WI38 (cell line): ENCODE results near the gene TOMM5.

Source experiments
- H3K4me3 ChIP-seq: 2 replicates; pipeline ENCODE4 v1.5.1; 2011; ENCODE audit warnings: low read depth, mild to moderate bottlenecking, control low read depth, low read length
- TF ChIP-seq, protein P1 (sequence below): IDR thresholded peaks from 2 replicates; pipeline ENCODE4 v1.5.1; 2012; ENCODE audit warnings: low read depth, mild to moderate bottlenecking, control low read depth, low read length

TOMM5 gene

DNA sequence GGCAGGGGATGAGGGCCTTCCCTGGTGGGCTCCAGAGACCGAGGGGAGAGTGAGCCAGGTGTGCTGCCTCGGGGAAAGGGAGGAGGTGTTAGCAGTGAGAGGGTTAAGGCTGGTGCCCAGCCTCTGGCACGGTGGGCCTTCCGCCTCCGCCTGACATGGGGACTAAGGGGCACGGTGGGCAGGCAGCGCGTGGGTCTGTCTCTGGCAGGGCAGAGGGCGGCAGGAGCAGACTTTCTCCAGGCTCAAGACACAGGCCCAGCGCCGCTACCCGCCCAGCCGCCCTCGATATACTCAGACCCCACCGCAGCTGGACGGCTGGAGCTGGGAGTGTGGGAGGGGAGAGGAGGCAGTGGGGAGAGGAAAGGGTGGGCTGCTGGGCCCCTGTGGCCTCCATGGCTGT is 43.4 kb upstream of the TOMM5 start:
- H3K4me3 ChIP-seq: no peak overlapping the region
- TF ChIP-seq, protein P1, sequence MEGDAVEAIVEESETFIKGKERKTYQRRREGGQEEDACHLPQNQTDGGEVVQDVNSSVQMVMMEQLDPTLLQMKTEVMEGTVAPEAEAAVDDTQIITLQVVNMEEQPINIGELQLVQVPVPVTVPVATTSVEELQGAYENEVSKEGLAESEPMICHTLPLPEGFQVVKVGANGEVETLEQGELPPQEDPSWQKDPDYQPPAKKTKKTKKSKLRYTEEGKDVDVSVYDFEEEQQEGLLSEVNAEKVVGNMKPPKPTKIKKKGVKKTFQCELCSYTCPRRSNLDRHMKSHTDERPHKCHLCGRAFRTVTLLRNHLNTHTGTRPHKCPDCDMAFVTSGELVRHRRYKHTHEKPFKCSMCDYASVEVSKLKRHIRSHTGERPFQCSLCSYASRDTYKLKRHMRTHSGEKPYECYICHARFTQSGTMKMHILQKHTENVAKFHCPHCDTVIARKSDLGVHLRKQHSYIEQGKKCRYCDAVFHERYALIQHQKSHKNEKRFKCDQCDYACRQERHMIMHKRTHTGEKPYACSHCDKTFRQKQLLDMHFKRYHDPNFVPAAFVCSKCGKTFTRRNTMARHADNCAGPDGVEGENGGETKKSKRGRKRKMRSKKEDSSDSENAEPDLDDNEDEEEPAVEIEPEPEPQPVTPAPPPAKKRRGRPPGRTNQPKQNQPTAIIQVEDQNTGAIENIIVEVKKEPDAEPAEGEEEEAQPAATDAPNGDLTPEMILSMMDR: no peak

DNA sequence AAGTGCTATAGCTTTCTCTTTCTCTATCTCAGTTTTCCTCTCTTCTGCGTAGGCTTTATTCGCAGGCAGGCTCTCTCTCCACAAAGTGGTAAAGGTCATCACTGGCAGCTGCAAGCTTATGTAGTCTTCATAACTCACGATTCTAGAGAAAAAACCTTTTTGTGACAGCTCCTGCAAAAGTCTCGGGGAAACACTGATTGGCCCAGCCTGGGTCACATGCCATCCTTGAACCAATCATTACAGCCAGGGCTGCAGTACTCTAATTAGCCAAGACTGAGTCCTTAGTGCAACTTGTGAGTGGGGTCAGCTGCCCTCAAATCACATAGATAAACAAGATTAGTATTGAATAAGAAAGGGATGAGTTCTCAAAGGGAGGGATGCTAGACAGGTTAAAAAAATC is 40.1 kb upstream of the TOMM5 start:
- TF ChIP-seq, protein P1: no peak
- H3K4me3 ChIP-seq: no peak overlapping the region

DNA sequence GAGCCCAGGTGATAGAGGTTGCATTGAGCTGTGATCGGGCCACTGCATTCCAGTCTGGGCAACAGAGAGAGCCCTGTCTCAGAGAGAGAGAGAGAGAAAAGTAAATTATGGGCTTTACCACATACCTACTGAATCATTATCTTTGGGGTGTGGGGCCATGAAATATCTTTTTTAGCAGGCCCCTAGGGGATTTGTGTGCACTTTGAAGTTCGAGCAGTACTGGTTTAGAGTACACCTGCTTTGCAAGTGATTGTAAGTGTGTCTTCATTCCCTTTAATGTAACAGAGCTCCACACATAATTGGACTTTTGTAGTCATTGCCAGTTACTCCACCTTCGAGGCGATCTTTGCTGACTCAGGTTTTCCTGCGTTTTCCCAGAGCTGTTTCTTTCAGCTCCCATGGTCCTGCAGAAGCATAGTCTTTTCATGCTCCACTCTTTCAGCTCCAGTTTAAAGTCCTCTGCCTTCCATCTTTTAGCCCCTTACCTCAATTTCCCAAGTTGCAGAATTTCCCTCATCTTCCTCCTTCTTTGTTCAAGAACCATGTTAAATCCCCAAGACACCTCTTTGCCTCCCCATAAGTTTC is 34.4 kb upstream of the TOMM5 start:
- no peak overlapping the region for H3K4me3 ChIP-seq
- TF ChIP-seq, protein P1: no peak

DNA sequence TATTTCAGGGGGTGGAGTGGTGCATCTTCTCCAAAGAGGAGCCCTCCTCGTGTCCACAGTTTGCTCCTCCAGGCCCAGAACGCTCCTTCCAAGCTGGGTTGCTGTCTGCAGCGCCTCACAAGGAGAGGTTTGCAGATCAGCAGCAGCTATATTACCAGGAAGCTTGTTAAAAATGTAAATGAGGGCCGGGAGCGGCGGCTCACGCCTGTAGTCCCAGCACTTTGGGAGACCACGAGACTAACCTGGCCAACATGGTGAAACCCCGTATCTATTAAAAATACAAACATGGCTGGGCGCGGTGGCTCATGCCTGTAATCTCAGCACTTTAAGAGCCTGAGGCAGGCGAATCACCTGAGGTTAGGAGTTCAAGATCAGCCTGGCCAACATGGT is 33.4 kb upstream of the TOMM5 start:
- no peak overlapping the region for H3K4me3 ChIP-seq
- TF ChIP-seq, protein P1: no peak

DNA sequence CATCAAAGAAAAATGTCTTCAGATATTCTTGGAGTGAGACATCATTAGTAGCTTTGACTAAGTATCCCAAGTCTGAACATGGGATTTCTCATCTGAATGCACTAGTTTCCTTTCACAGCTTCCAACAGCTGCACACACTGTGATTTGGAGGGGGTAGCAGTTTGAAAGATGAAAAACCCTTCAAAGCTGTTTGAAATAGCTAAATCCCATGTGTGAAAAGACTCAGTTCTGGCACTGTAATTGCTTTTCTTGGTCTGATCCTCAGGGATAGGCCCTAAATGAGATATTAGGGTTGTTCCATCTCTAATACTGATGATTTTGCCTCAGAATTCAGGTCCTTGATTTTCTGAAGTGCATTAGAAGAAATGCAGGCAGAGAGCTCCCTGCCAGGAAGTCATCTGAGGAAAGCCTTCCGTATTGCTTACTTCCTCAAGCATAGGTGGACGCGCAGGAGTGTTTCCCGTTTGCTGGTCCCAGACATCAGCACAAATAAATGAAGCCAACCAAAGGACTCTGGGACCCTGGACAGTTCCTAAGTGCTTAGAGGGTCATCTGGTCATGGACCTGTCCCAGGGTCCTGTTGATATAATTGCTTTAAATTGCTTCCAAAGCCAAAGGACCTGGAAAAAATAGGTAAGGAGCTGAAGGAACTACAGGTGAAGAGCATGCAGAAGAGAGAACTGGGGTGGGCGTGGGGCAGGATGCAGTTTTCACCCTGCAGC is 32.8 kb upstream of the TOMM5 start:
- TF ChIP-seq, protein P1: no peak
- no peak overlapping the region for H3K4me3 ChIP-seq

DNA sequence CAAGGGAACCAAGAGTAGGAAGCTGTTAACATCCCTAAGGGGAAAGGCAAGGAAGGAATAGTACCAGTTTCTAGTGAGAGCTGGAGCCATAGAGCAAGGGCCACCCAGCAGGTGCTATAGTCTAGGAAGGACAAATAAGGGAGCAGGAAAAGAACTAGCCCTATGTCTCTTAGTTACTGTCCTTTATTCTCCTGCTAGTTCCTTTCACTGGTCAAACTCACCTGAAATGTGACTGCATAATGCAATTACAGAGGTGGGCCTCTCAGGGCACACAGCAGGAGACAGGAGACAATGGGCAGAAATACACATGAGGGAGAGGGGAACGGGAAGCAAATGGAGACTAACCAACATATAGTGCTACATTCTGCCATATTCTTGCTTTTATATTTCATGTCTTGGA is 31.7 kb upstream of the TOMM5 start:
- TF ChIP-seq, protein P1: no peak
- no peak overlapping the region for H3K4me3 ChIP-seq

DNA sequence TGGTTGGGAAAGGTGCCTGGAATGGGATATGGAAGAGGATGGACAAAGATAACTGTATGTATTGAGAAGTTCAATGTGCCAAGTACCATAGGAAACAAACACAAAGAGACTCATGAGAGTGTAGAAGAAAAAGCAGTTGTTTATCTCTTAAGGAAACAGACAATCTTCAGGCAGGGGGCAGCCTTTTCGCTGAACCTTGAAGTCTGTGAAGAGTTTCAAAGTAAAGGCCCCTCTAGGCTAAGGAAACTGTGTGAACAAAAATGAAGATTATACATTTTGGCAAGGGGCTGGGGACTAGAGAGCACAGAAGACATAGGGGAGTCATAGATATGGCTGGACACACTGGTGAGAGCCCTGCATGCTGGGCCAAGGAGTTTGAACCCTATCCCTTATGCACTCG is 30.9 kb upstream of the TOMM5 start:
- no peak overlapping the region for H3K4me3 ChIP-seq
- TF ChIP-seq, protein P1: no peak
